ENCODE data around the gene HBM.
"Not testable (repeated sequence)": the region's sequence is repeated elsewhere in the genome, so short reads cannot be mapped to it uniquely, and the experiment has no call there.

Gene HBM

DNA sequence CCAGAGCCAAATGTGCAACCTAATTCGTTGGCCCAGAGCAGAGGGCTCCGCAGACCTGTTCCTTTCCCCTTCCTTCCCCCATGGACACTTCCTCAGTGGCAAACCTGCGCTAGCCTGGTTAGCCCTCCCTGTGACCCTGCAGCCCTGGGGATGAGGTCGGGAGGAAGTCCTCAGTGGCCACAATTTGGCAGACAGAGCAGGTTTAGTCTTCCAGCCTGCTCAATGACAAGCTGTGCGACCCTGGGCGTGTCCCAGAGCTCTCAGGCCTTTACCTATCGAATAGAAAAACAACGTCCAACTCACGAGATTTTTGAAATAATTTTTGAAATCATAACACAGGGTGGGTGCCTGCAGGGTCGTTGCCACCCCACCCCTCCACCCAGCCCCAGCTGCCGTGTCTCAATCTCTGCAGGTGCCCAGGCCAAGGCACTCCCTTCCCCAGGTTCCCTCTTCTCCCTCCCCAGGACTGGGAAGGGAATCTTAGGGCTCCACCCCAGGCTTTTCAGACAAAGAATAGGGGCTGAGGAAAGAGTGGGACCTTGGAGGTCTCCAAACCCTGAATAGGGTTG lies 1.4 kb downstream of the HBM start:
- in situ Hi-C loops (cut with MboI; ENCODE audit: low sequenced_read_pairs), result no loop called here

DNA sequence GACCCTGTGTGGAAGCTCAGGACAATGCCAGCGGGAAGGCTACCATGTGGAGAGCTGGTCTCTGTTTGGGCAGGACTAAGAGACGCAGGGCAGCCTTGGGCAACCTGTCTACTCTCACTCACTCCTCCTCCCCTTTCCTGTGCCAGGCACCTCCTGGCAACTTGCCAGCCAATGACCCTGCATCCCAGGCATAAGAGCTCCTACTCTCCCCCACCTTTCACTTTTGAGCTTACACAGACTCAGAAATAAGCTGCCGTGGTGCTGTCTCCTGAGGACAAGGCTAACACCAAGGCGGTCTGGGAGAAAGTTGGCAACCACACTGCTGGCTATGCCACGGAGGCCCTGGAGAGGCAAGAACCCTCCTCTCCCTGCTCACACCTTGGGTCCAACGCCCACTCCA lies 2.6 kb downstream of the HBM start:
- in situ Hi-C loops (cut with MboI; ENCODE audit: low sequenced_read_pairs), result no loop called here

- in situ Hi-C loops (cut with MboI; ENCODE audit: low sequenced_read_pairs), result no loop called here
Observed at GRCh38 chr16:169014-169413, 3.2 kb downstream of the HBM start.

DNA sequence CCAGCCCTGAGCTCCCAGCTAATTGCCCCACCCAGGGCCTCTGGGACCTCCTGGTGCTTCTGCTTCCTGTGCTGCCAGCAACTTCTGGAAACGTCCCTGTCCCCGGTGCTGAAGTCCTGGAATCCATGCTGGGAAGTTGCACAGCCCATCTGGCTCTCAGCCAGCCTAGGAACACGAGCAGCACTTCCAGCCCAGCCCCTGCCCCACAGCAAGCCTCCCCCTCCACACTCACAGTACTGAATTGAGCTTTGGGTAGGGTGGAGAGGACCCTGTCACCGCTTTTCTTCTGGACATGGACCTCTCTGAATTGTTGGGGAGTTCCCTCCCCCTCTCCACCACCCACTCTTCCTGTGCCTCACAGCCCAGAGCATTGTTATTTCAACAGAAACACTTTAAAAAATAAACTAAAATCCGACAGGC lies 4.3 kb downstream of the HBM start:
- in situ Hi-C loops (cut with MboI; ENCODE audit: low sequenced_read_pairs), result not testable (repeated sequence)

DNA sequence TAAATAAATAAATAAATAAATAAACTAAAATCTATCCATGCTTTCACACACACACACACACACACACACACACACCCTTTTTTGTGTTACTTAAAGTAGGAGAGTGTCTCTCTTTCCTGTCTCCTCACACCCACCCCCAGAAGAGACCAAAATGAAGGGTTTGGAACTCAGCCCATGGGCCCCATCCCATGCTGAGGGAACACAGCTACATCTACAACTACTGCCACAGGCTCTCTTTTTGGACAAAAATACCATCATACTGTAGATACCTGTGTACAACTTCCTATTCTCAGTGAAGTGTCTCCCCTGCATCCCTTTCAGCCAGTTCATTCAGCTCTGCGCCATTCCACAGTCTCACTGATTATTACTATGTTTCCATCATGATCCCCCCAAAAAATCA lies 5.0 kb downstream of the HBM start:
- in situ Hi-C loops (cut with MboI; ENCODE audit: low sequenced_read_pairs), result no loop called here

GRCh38 chr16:172374-172941 lies 6.7 kb downstream of the HBM start, which contains the start of gene HBA2:
Gene HBA2 (plus strand): TSS chr16:172876. CDS start chr16:172913, 37 bp downstream.
- in situ Hi-C loops (cut with MboI; ENCODE audit: low sequenced_read_pairs), result not testable (repeated sequence)

- in situ Hi-C loops (cut with MboI; ENCODE audit: low sequenced_read_pairs), result not testable (repeated sequence)
Observed at GRCh38 chr16:173211-173854, 7.6 kb downstream of the HBM start.

GRCh38 chr16:173928-174769 lies 8.4 kb downstream of the HBM start:
- in situ Hi-C loops (cut with MboI; ENCODE audit: low sequenced_read_pairs), result not testable (repeated sequence)

DNA sequence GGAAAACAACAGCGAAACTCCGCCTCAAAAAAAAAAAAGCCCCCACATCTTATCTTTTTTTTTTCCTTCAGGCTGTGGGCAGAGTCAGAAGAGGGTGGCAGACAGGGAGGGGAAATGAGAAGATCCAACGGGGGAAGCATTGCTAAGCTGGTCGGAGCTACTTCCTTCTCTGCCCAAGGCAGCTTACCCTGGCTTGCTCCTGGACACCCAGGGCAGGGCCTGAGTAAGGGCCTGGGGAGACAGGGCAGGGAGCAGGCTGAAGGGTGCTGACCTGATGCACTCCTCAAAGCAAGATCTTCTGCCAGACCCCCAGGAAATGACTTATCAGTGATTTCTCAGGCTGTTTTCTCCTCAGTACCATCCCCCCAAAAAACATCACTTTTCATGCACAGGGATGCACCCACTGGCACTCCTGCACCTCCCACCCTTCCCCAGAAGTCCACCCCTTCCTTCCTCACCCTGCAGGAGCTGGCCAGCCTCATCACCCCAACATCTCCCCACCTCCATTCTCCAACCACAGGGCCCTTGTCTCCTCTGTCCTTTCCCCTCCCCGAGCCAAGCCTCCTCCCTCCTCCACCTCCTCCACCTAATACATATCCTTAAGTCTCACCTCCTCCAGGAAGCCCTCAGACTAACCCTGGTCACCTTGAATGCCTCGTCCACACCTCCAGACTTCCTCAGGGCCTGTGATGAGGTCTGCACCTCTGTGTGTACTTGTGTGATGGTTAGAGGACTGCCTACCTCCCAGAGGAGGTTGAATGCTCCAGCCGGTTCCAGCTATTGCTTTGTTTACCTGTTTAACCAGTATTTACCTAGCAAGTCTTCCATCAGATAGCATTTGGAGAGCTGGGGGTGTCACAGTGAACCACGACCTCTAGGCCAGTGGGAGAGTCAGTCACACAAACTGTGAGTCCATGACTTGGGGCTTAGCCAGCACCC lies 9.5 kb downstream of the HBM start:
- in situ Hi-C loops (cut with MboI; ENCODE audit: low sequenced_read_pairs), result no loop called here

- in situ Hi-C loops (cut with MboI; ENCODE audit: low sequenced_read_pairs), result not testable (repeated sequence)
Observed at GRCh38 chr16:176006-176405, 10.2 kb downstream of the HBM start.

DNA sequence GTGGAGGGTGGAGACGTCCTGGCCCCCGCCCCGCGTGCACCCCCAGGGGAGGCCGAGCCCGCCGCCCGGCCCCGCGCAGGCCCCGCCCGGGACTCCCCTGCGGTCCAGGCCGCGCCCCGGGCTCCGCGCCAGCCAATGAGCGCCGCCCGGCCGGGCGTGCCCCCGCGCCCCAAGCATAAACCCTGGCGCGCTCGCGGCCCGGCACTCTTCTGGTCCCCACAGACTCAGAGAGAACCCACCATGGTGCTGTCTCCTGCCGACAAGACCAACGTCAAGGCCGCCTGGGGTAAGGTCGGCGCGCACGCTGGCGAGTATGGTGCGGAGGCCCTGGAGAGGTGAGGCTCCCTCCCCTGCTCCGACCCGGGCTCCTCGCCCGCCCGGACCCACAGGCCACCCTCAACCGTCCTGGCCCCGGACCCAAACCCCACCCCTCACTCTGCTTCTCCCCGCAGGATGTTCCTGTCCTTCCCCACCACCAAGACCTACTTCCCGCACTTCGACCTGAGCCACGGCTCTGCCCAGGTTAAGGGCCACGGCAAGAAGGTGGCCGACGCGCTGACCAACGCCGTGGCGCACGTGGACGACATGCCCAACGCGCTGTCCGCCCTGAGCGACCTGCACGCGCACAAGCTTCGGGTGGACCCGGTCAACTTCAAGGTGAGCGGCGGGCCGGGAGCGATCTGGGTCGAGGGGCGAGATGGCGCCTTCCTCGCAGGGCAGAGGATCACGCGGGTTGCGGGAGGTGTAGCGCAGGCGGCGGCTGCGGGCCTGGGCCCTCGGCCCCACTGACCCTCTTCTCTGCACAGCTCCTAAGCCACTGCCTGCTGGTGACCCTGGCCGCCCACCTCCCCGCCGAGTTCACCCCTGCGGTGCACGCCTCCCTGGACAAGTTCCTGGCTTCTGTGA lies 11.0 kb downstream of the HBM start, which contains the start of gene HBA1:
Gene HBA1 (plus strand): TSS at position 204 of the 906 bp plus-strand sequence. CDS start 37 bp downstream, at position 241.
- in situ Hi-C loops (cut with MboI; ENCODE audit: low sequenced_read_pairs), result not testable (repeated sequence)

GRCh38 chr16:177394-177822 lies 11.6 kb downstream of the HBM start:
- in situ Hi-C loops (cut with MboI; ENCODE audit: low sequenced_read_pairs), result no loop called here

- in situ Hi-C loops (cut with MboI; ENCODE audit: low sequenced_read_pairs), result no loop called here
Observed at GRCh38 chr16:177981-178667, 12.3 kb downstream of the HBM start.

DNA sequence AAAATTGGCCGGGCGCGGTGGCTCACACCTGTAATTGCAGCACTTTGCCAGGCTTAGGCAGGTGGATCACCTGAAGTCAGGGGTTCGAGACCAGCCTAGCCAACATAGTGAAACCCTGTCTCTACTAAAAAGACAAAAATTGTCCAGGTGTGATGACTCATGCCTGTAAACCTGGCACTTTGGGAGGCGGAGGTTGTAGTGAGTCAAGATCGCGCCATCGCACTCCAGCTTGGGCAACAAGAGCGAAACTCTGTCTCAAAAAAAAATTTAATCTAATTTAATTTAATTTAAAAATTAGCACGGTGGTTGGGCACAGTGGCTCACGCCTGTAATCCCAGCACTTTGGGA lies 12.9 kb downstream of the HBM start:
- in situ Hi-C loops (cut with MboI; ENCODE audit: low sequenced_read_pairs), result no loop called here

DNA sequence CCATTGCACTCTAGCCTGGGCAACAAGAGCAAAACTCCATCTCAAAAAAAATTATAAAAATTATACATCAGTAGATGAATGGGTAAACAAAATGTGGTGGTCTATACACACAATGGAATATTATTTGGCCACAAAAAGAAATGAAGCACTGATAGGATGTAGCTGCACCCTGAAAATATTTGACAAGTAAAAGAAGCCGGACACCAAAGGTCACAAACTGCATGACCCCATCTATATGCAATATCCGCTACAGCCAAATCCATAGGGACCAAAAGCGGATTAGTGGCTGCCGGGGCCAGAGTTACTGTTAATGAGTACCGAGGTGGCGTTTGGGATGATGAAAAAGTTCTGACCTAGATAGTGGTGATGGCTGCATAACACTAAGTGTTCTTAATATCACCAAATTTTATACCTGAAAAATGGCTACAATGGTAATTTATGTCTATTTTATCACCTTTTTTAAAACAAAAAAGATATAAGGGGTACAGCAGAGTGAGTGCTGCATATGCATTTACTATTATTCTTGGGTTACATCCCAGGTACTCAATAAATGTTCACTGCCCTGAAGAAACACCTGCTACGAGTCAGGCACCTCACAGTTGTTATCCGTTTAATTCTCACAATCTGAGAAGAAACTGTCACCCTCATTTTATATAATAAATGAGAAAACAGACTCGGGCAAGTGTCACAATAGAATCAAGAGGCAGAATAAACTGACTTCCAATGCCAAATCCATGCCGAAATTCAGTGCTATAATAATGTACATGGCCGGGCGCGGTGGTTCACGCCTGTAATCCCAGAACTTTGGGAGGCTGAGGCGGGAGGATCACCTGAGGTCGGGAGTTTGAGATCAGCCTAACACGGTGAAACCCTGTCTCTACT lies 13.7 kb downstream of the HBM start:
- in situ Hi-C loops (cut with MboI; ENCODE audit: low sequenced_read_pairs), result no loop called here

DNA sequence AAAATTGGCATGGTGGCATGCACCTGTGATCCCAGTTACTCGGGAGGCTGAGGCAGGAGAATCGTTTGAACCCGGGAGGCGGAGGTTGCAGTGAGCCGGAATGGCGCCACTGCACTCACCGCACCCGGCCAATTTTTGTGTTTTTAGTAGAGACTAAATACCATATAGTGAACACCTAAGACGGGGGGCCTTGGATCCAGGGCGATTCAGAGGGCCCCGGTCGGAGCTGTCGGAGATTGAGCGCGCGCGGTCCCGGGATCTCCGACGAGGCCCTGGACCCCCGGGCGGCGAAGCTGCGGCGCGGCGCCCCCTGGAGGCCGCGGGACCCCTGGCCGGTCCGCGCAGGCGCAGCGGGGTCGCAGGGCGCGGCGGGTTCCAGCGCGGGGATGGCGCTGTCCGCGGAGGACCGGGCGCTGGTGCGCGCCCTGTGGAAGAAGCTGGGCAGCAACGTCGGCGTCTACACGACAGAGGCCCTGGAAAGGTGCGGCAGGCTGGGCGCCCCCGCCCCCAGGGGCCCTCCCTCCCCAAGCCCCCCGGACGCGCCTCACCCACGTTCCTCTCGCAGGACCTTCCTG lies 14.4 kb downstream of the HBM start, which contains the start of gene HBQ1:
Gene HBQ1 (plus strand): TSS at position 359 of the 575 bp plus-strand sequence. CDS start 28 bp downstream, at position 387.
- in situ Hi-C loops (cut with MboI; ENCODE audit: low sequenced_read_pairs), result no loop called here

All from HL-60/S4 treated with retinoic acid at 250 ng/mL for 4 days and 3 days (cell line).